Activated CD8-positive, alpha-beta T cell treated with anti-CD3 and anti-CD28 coated beads, Interleukin-2, amount 10 ng/mL, durations not matched to agents 7 days and 5 days (primary cell): ENCODE measurements around the gene ARID1B. TPM values are rescaled to one million over a fixed set of nuclear protein-coding genes. Genes with fewer than 3 reads are reported as not detected.

Experiments
- ATAC-seq: fragments of 150-1000 bp; cut with Tn5 transposase; one replicate; pipeline ENCODE4 v1.10.0; 2021; ENCODE audit warnings: moderate library complexity
- CTCF ChIA-PET: fragments of 350-600 bp; sonication (Branson Sonifier 250); formaldehyde crosslinking; loops from one replicate; lab custom pipeline; 2021; ENCODE audit warnings: antibody characterized with exemption; lab: Charles Lee
- POLR2A ChIA-PET: fragments of 350-600 bp; sonication (Branson Sonifier 250); formaldehyde crosslinking; loops from one replicate; lab custom pipeline; 2021; ENCODE audit warnings: antibody characterized with exemption; lab: Charles Lee
- DNase-seq: peaks from one replicate; pipeline ENCODE4 v3.0.0-alpha.2; 2020
- H3K27ac Mint-ChIP-seq: one replicate; pipeline ENCODE4 v1.8.0; 2021; ENCODE audit warnings: mild to moderate bottlenecking, mixed read lengths
- H3K27me3 Mint-ChIP-seq: one replicate; pipeline ENCODE4 v1.8.0; 2021; ENCODE audit warnings: low read depth, mixed read lengths
- H3K36me3 Mint-ChIP-seq: one replicate; pipeline ENCODE4 v1.8.0; 2021; ENCODE audit warnings: low read depth, mixed read lengths
- H3K4me1 Mint-ChIP-seq: one replicate; pipeline ENCODE4 v1.8.0; 2021; ENCODE audit warnings: low read depth, mixed read lengths
- H3K4me3 Mint-ChIP-seq: one replicate; pipeline ENCODE4 v1.8.0; 2021; ENCODE audit warnings: mild to moderate bottlenecking, mixed read lengths
- H3K9me3 Mint-ChIP-seq: one replicate; pipeline ENCODE4 v1.8.0; 2022; ENCODE audit warnings: mixed read lengths; ENCODE audit not compliant: insufficient read depth
- total RNA-seq, 2 experiments: library from RNA; stranded (reverse); gene quantifications; one replicate each; pipeline ENCODE4 v1.2.3, GENCODE V29; 2021

The ARID1B gene
- total RNA-seq, 2 experiments from 2014 or later: 60.9 to 62.4 TPM

GRCh38 chr6:157228426-157229131 lies 451.4 kb downstream of the ARID1B start:
- POLR2A ChIA-PET: no interaction called here
- Mint-ChIP-seq H3K4me1 (peaks cover 28% of the 10 kb centered on the region), H3K9me3 (no peaks in the 10 kb centered on the region), H3K27ac (peak overlapping the region; percentile 45), H3K27me3 (peaks cover 11% of the 10 kb centered on the region), H3K36me3 (no peaks in the 10 kb centered on the region), H3K4me3 (no peak overlapping the region)
- CTCF ChIA-PET: no interaction called here
- ATAC-seq (no peak), DNase-seq (no peak)

GRCh38 chr6:157229132-157229618 lies 452.0 kb downstream of the ARID1B start:
- H3K4me3 Mint-ChIP-seq: no peak overlapping the region
- ChIA-PET POLR2A (no interaction called here), CTCF (no interaction called here)
- H3K27ac Mint-ChIP-seq: peak overlapping the region; percentile 45
- no peak for ATAC-seq
- peaks cover 26% of the 10 kb centered on the region for H3K4me1 Mint-ChIP-seq
- H3K27me3 Mint-ChIP-seq: peaks cover 17% of the 10 kb centered on the region
- no peak for DNase-seq
- no peaks in the 10 kb centered on the region for H3K9me3 Mint-ChIP-seq
- no peaks in the 10 kb centered on the region for H3K36me3 Mint-ChIP-seq

- H3K27ac Mint-ChIP-seq: no peak overlapping the region
- H3K9me3 Mint-ChIP-seq: no peaks in the 10 kb centered on the region
- DNase-seq (no peak), ATAC-seq (no peak)
- H3K4me1 Mint-ChIP-seq: peaks cover 28% of the 10 kb centered on the region
- ChIA-PET POLR2A (interaction anchor here (0.6 kb wide), 1 partner anchor 9 kb away, joined by 3 read pairs; no protein-coding TSS in a partner anchor), CTCF (no interaction called here)
- H3K4me3 Mint-ChIP-seq: no peak overlapping the region
- H3K36me3 Mint-ChIP-seq: no peaks in the 10 kb centered on the region
- peaks cover 22% of the 10 kb centered on the region for H3K27me3 Mint-ChIP-seq
These were observed 452.5 kb downstream of the ARID1B start for GRCh38 chr6:157229713-157230112.

GRCh38 chr6:157230910-157231309 lies 453.7 kb downstream of the ARID1B start:
- Mint-ChIP-seq H3K4me1 (peaks cover 36% of the 10 kb centered on the region), H3K27ac (no peak overlapping the region)
- CTCF ChIA-PET: no interaction called here

GRCh38 chr6:157232161-157232895 lies 455.1 kb downstream of the ARID1B start:
- CTCF ChIA-PET: interaction anchor here (0.7 kb wide), 1 partner anchor 269 kb away, joined by 3 read pairs; no protein-coding TSS in a partner anchor
- ATAC-seq: no peak
- Mint-ChIP-seq H3K9me3 (no peaks in the 10 kb centered on the region), H3K4me3 (no peak overlapping the region), H3K4me1 (peaks cover 33% of the 10 kb centered on the region), H3K27me3 (peaks cover 38% of the 10 kb centered on the region), H3K36me3 (no peaks in the 10 kb centered on the region), H3K27ac (no peak overlapping the region)
- POLR2A ChIA-PET: no interaction called here
- DNase-seq: no peak

More at GRCh38 chr6:157230910-157231309, 453.7 kb downstream of the ARID1B start:
- Mint-ChIP-seq H3K4me3 (no peak overlapping the region), H3K27me3 (peaks cover 32% of the 10 kb centered on the region), H3K36me3 (no peaks in the 10 kb centered on the region), H3K9me3 (no peaks in the 10 kb centered on the region)
- POLR2A ChIA-PET: no interaction called here
- ATAC-seq (no peak), DNase-seq (no peak)

GRCh38 chr6:157233156-157233555 lies 456.0 kb downstream of the ARID1B start:
- no peaks in the 10 kb centered on the region for H3K9me3 Mint-ChIP-seq
- ChIA-PET POLR2A (interaction anchor here (0.6 kb wide), 1 partner anchor 27 kb away, joined by 3 read pairs; no protein-coding TSS in a partner anchor), CTCF (interaction anchor here (0.9 kb wide), 1 partner anchor 42 kb away, joined by 3 read pairs; no protein-coding TSS in a partner anchor)
- H3K4me3 Mint-ChIP-seq: no peak overlapping the region
- no peaks in the 10 kb centered on the region for H3K36me3 Mint-ChIP-seq
- no peak for DNase-seq
- peaks cover 44% of the 10 kb centered on the region for H3K27me3 Mint-ChIP-seq
- H3K27ac Mint-ChIP-seq: no peak overlapping the region
- peaks cover 26% of the 10 kb centered on the region for H3K4me1 Mint-ChIP-seq
- no peak for ATAC-seq

- POLR2A ChIA-PET: interaction anchor here (0.6 kb wide), 1 partner anchor 26 kb away, joined by 3 read pairs; no protein-coding TSS in a partner anchor
- H3K4me1 Mint-ChIP-seq: peaks cover 21% of the 10 kb centered on the region
- no peak overlapping the region for H3K27ac Mint-ChIP-seq
- H3K4me3 Mint-ChIP-seq: no peak overlapping the region
- H3K27me3 Mint-ChIP-seq: peaks cover 46% of the 10 kb centered on the region
- CTCF ChIA-PET: interaction anchor here (0.9 kb wide), 1 partner anchor 41 kb away, joined by 3 read pairs; no protein-coding TSS in a partner anchor
- ATAC-seq (no peak), DNase-seq (no peak)
- H3K9me3 Mint-ChIP-seq: no peaks in the 10 kb centered on the region
- H3K36me3 Mint-ChIP-seq: no peaks in the 10 kb centered on the region
These were observed 456.5 kb downstream of the ARID1B start for GRCh38 chr6:157233686-157234085.

- H3K27me3 Mint-ChIP-seq: peaks cover 56% of the 10 kb centered on the region
- CTCF ChIA-PET: interaction anchor here (0.6 to 2.4 kb wide), 14 partner anchors 9 to 202 kb away, joined by 3 to 13 read pairs (median 4); no protein-coding TSS in a partner anchor
- H3K27ac Mint-ChIP-seq: peak overlapping the region; percentile 5
These were observed 458.4 kb downstream of the ARID1B start for GRCh38 chr6:157235600-157236039.

GRCh38 chr6:157236040-157236725 lies 459.0 kb downstream of the ARID1B start:
- Mint-ChIP-seq H3K4me1 (peaks cover 21% of the 10 kb centered on the region), H3K27ac (no peak overlapping the region), H3K36me3 (no peaks in the 10 kb centered on the region), H3K4me3 (peak overlapping the region; percentile 80), H3K27me3 (peaks cover 56% of the 10 kb centered on the region), H3K9me3 (no peaks in the 10 kb centered on the region)
- ATAC-seq (peak; percentile 57), DNase-seq (no peak)
- ChIA-PET CTCF (interaction anchor here (0.7 to 2.4 kb wide), 13 partner anchors 10 to 202 kb away, joined by 3 to 13 read pairs (median 5); no protein-coding TSS in a partner anchor), POLR2A (interaction anchor here (0.6 to 1.1 kb wide), 2 partner anchors 9 to 38 kb away, joined by 3 read pairs; no protein-coding TSS in a partner anchor)

More at GRCh38 chr6:157235600-157236039, 458.4 kb downstream of the ARID1B start:
- POLR2A ChIA-PET: interaction anchor here (1.1 kb wide), 1 partner anchor 39 kb away, joined by 3 read pairs; no protein-coding TSS in a partner anchor
- ATAC-seq (peak; percentile 85), DNase-seq (peak; percentile 58)
- Mint-ChIP-seq H3K4me1 (peaks cover 21% of the 10 kb centered on the region), H3K4me3 (peak overlapping the region; percentile 80), H3K9me3 (no peaks in the 10 kb centered on the region), H3K36me3 (no peaks in the 10 kb centered on the region)

GRCh38 chr6:157238346-157238745 lies 461.2 kb downstream of the ARID1B start:
- DNase-seq (no peak), ATAC-seq (no peak)
- Mint-ChIP-seq H3K4me1 (peaks cover 26% of the 10 kb centered on the region), H3K4me3 (no peak overlapping the region), H3K36me3 (no peaks in the 10 kb centered on the region), H3K9me3 (no peaks in the 10 kb centered on the region), H3K27me3 (peaks cover 52% of the 10 kb centered on the region), H3K27ac (peak overlapping the region; percentile 5)
- ChIA-PET POLR2A (interaction anchor here (0.6 to 0.7 kb wide), 2 partner anchors 8 to 14 kb away, joined by 3 read pairs; no protein-coding TSS in a partner anchor), CTCF (no interaction called here)

- H3K4me3 Mint-ChIP-seq: no peak overlapping the region
- ChIA-PET CTCF (no interaction called here), POLR2A (interaction anchor here (0.5 kb wide), 1 partner anchor 308 kb away, joined by 3 read pairs; no protein-coding TSS in a partner anchor)
- no peak for DNase-seq
- no peaks in the 10 kb centered on the region for H3K9me3 Mint-ChIP-seq
- peaks cover 26% of the 10 kb centered on the region for H3K4me1 Mint-ChIP-seq
- ATAC-seq: no peak
- peaks cover 49% of the 10 kb centered on the region for H3K27me3 Mint-ChIP-seq
- H3K36me3 Mint-ChIP-seq: no peaks in the 10 kb centered on the region
- no peak overlapping the region for H3K27ac Mint-ChIP-seq
These were observed 462.0 kb downstream of the ARID1B start for GRCh38 chr6:157239148-157239547.
